CD8-positive, alpha-beta memory T cell (primary cell): ENCODE data around the gene CTLA4. TPM values are rescaled to one million over a fixed set of nuclear protein-coding genes. Genes with fewer than 3 reads are reported as not detected.

Experiments
- CTCF ChIA-PET: fragments of 350-600 bp; sonication (Branson Sonifier 250); formaldehyde crosslinking; loops from one replicate; lab custom pipeline; 2021; ENCODE audit warnings: antibody characterized with exemption; lab: Charles Lee
- POLR2A ChIA-PET: fragments of 350-600 bp; sonication (Branson Sonifier 250); formaldehyde crosslinking; loops from one replicate; lab custom pipeline; 2021; ENCODE audit warnings: antibody characterized with exemption; lab: Charles Lee
- DNase-seq, 5 donors: peaks; one replicate each; pipeline versions ENCODE4 v3.0.0 to v3.0.0-alpha.2; 2020 to 2022; ENCODE audit warnings: mixed read lengths in 1 of 5
- H3K27ac ChIP-seq: one replicate; pipeline ENCODE4 v1.7.0; 2013; ENCODE audit warnings: low read depth, mild to moderate bottlenecking, low read length, moderate library complexity
- H3K27me3 ChIP-seq: 2 replicates; pipeline ENCODE4 v1.7.0; 2013; ENCODE audit warnings: low read length, mild to moderate bottlenecking; ENCODE audit not compliant: insufficient read depth, poor library complexity, severe bottlenecking
- H3K36me3 ChIP-seq: 2 replicates; pipeline ENCODE4 v1.7.0; 2013; ENCODE audit warnings: mild to moderate bottlenecking, low read length, moderate library complexity; ENCODE audit not compliant: insufficient read depth
- H3K4me1 ChIP-seq: 2 replicates; pipeline ENCODE4 v1.7.0; 2013; ENCODE audit warnings: mild to moderate bottlenecking, low read length, moderate library complexity; ENCODE audit not compliant: insufficient read depth
- H3K4me3 ChIP-seq: 2 replicates; pipeline ENCODE4 v1.7.0; 2013; ENCODE audit warnings: mild to moderate bottlenecking, low read length
- H3K9me3 ChIP-seq: 2 replicates; pipeline ENCODE4 v1.7.0; 2013; ENCODE audit warnings: mild to moderate bottlenecking, low read length
- H3K27ac Mint-ChIP-seq, 8 donors: one replicate each; pipeline ENCODE4 v1.8.0; 2020 to 2021; ENCODE audit warnings: mixed read lengths in 8 of 8, mild to moderate bottlenecking in 6 of 8, inconsistent platforms in 3 of 8, moderate library complexity in 3 of 8
- H3K27me3 Mint-ChIP-seq, 2 donors: one replicate each; pipeline ENCODE4 v1.8.0; 2020 to 2021; ENCODE audit warnings: mixed read lengths in 2 of 2, mild to moderate bottlenecking in 1 of 2, moderate library complexity in 1 of 2
- H3K36me3 Mint-ChIP-seq, 3 donors: one replicate each; pipeline ENCODE4 v1.8.0; 2020 to 2021; ENCODE audit warnings: mixed read lengths in 3 of 3, inconsistent platforms in 1 of 3, mild to moderate bottlenecking in 1 of 3
- H3K4me1 Mint-ChIP-seq, 3 donors: one replicate each; pipeline ENCODE4 v1.8.0; 2020 to 2021; ENCODE audit warnings: mixed read lengths in 3 of 3, inconsistent platforms in 1 of 3, mild to moderate bottlenecking in 1 of 3
- H3K4me3 Mint-ChIP-seq, 7 donors: one replicate each; pipeline ENCODE4 v1.8.0; 2020 to 2021; ENCODE audit warnings: mixed read lengths in 7 of 7, mild to moderate bottlenecking in 6 of 7, moderate library complexity in 4 of 7, inconsistent platforms in 2 of 7
- H3K9me3 Mint-ChIP-seq, 5 donors: one replicate each; pipeline ENCODE4 v1.8.0; 2020 to 2022; ENCODE audit warnings: mixed read lengths in 5 of 5, mild to moderate bottlenecking in 3 of 5, moderate library complexity in 2 of 5, inconsistent platforms in 1 of 5
- polyA plus RNA-seq: library from polyadenylated mRNA; unstranded; fragments of 300-500 nt; fragmentation: Illumina TruSeq; gene quantifications from one replicate; pipeline ENCODE4 v1.2.3, GENCODE V29; 2021
- total RNA-seq, 2 experiments: library from RNA; stranded (reverse); gene quantifications; one replicate each; pipeline ENCODE4 v1.2.3, GENCODE V29; 2021

CTLA4 gene
- total and polyA plus RNA-seq, 3 experiments from 2014 or later = 3.5 to 39.0 (median 37.7) TPM

GRCh38 chr2:203893840-203894239, 26.3 kb downstream of the CTLA4 start:
- no peak overlapping the region for H3K27ac ChIP-seq
- no peaks in the 10 kb centered on the region for H3K9me3 ChIP-seq
- Mint-ChIP-seq H3K4me1 (peaks cover 0 to 11% (median 5%) of the 10 kb centered on the region in 3 donors), H3K36me3 (peaks cover 0 to 3% (median 0%) of the 10 kb centered on the region in 3 donors), H3K27ac (no peak overlapping the region), H3K9me3 (no peaks in the 10 kb centered on the region), H3K4me3 (no peak overlapping the region), H3K27me3 (peaks cover 2 to 4% of the 10 kb centered on the region in 2 donors)
- no peaks in the 10 kb centered on the region for H3K36me3 ChIP-seq
- H3K27me3 ChIP-seq = no peaks in the 10 kb centered on the region
- DNase-seq = no peak
- no peak overlapping the region for H3K4me3 ChIP-seq
- no peaks in the 10 kb centered on the region for H3K4me1 ChIP-seq
- CTCF ChIA-PET = no interaction called here
- POLR2A ChIA-PET = no interaction called here

- Mint-ChIP-seq H3K9me3 (no peaks in the 10 kb centered on the region), H3K36me3 (peaks cover 0 to 3% (median 0%) of the 10 kb centered on the region in 3 donors), H3K27me3 (peaks cover 2 to 4% of the 10 kb centered on the region in 2 donors), H3K4me3 (no peak overlapping the region), H3K4me1 (peaks cover 0 to 9% (median 5%) of the 10 kb centered on the region in 3 donors), H3K27ac (no peak overlapping the region)
- H3K27me3 ChIP-seq = no peaks in the 10 kb centered on the region
- H3K27ac ChIP-seq = no peak overlapping the region
- H3K36me3 ChIP-seq = no peaks in the 10 kb centered on the region
- ChIA-PET POLR2A (no interaction called here), CTCF (no interaction called here)
- H3K4me3 ChIP-seq = no peak overlapping the region
- no peak for DNase-seq
- H3K4me1 ChIP-seq = no peaks in the 10 kb centered on the region
- no peaks in the 10 kb centered on the region for H3K9me3 ChIP-seq
Measured at GRCh38 chr2:203894262-203894661, 26.7 kb downstream of the CTLA4 start.

GRCh38 chr2:203897544-203897943, 30.0 kb downstream of the CTLA4 start:
- Histone ChIP-seq H3K4me1 (no peaks in the 10 kb centered on the region), H3K27ac (no peak overlapping the region), H3K4me3 (no peak overlapping the region), H3K9me3 (peaks cover 5% of the 10 kb centered on the region), H3K36me3 (no peaks in the 10 kb centered on the region), H3K27me3 (no peaks in the 10 kb centered on the region)
- H3K27ac Mint-ChIP-seq = no peak overlapping the region
- ChIA-PET CTCF (no interaction called here), POLR2A (no interaction called here)
- peaks cover 4 to 20% (median 6%) of the 10 kb centered on the region in 3 donors for H3K36me3 Mint-ChIP-seq
- H3K27me3 Mint-ChIP-seq = peaks cover 0 to 2% of the 10 kb centered on the region in 2 donors
- peaks cover 15 to 18% (median 17%) of the 10 kb centered on the region in 5 donors for H3K9me3 Mint-ChIP-seq
- DNase-seq = no peak
- peaks cover 0 to 5% (median 0%) of the 10 kb centered on the region in 3 donors for H3K4me1 Mint-ChIP-seq
- no peak overlapping the region for H3K4me3 Mint-ChIP-seq

GRCh38 chr2:203898657-203899056, 31.1 kb downstream of the CTLA4 start:
- Histone ChIP-seq H3K4me3 (no peak overlapping the region), H3K27ac (no peak overlapping the region), H3K27me3 (no peaks in the 10 kb centered on the region), H3K36me3 (no peaks in the 10 kb centered on the region), H3K4me1 (no peaks in the 10 kb centered on the region), H3K9me3 (peaks cover 5% of the 10 kb centered on the region)
- ChIA-PET POLR2A (no interaction called here), CTCF (no interaction called here)
- peaks cover 16 to 24% (median 19%) of the 10 kb centered on the region in 5 donors for H3K9me3 Mint-ChIP-seq
- no peak overlapping the region for H3K4me3 Mint-ChIP-seq
- peaks cover 0 to 2% of the 10 kb centered on the region in 2 donors for H3K27me3 Mint-ChIP-seq
- H3K27ac Mint-ChIP-seq = no peak overlapping the region
- no peak for DNase-seq
- H3K36me3 Mint-ChIP-seq = peaks cover 4 to 21% (median 4%) of the 10 kb centered on the region in 3 donors
- H3K4me1 Mint-ChIP-seq = peaks cover 0 to 5% (median 0%) of the 10 kb centered on the region in 3 donors

- Mint-ChIP-seq H3K27me3 (peaks cover 0 to 5% of the 10 kb centered on the region in 2 donors), H3K9me3 (peaks cover 16 to 26% (median 19%) of the 10 kb centered on the region in 5 donors), H3K36me3 (peaks cover 4 to 25% (median 4%) of the 10 kb centered on the region in 3 donors), H3K27ac (no peak overlapping the region), H3K4me3 (no peak overlapping the region), H3K4me1 (peaks cover 0 to 5% (median 0%) of the 10 kb centered on the region in 3 donors)
- Histone ChIP-seq H3K4me3 (no peak overlapping the region), H3K27ac (no peak overlapping the region), H3K27me3 (no peaks in the 10 kb centered on the region), H3K4me1 (no peaks in the 10 kb centered on the region), H3K36me3 (no peaks in the 10 kb centered on the region), H3K9me3 (peaks cover 5% of the 10 kb centered on the region)
- no peak for DNase-seq
- ChIA-PET CTCF (no interaction called here), POLR2A (interaction anchor here (0.6 kb wide), 1 partner anchor 20 kb away, joined by 5 read pairs; no protein-coding TSS in a partner anchor)
Measured at GRCh38 chr2:203900253-203900652, 32.7 kb downstream of the CTLA4 start.

GRCh38 chr2:203904022-203904421, 36.5 kb downstream of the CTLA4 start:
- ChIA-PET POLR2A (no interaction called here), CTCF (no interaction called here)
- no peak overlapping the region for H3K4me3 ChIP-seq
- H3K4me1 ChIP-seq = no peaks in the 10 kb centered on the region
- DNase-seq = no peak
- H3K9me3 ChIP-seq = peaks cover 5% of the 10 kb centered on the region
- no peaks in the 10 kb centered on the region for H3K27me3 ChIP-seq
- H3K27me3 Mint-ChIP-seq = peaks cover 0 to 4% of the 10 kb centered on the region in 2 donors
- H3K36me3 ChIP-seq = no peaks in the 10 kb centered on the region
- H3K9me3 Mint-ChIP-seq = peaks cover 16 to 26% (median 19%) of the 10 kb centered on the region in 5 donors
- no peak overlapping the region for H3K4me3 Mint-ChIP-seq
- H3K4me1 Mint-ChIP-seq = peaks cover under 1 to 2% (median 1%) of the 10 kb centered on the region in 3 donors
- H3K27ac Mint-ChIP-seq = no peak overlapping the region
- no peak overlapping the region for H3K27ac ChIP-seq
- H3K36me3 Mint-ChIP-seq = peaks cover 4 to 25% (median 4%) of the 10 kb centered on the region in 3 donors

GRCh38 chr2:203905656-203906055, 38.1 kb downstream of the CTLA4 start:
- no peak overlapping the region for H3K4me3 Mint-ChIP-seq
- CTCF ChIA-PET = no interaction called here
- Histone ChIP-seq H3K27me3 (no peaks in the 10 kb centered on the region), H3K4me1 (peaks cover 8% of the 10 kb centered on the region), H3K4me3 (no peak overlapping the region), H3K27ac (no peak overlapping the region), H3K36me3 (no peaks in the 10 kb centered on the region), H3K9me3 (peaks cover 5% of the 10 kb centered on the region)
- peaks cover 0 to 6% of the 10 kb centered on the region in 2 donors for H3K27me3 Mint-ChIP-seq
- no peak for DNase-seq
- peaks cover 6 to 12% (median 11%) of the 10 kb centered on the region in 3 donors for H3K4me1 Mint-ChIP-seq
- peaks cover 12 to 25% (median 17%) of the 10 kb centered on the region in 5 donors for H3K9me3 Mint-ChIP-seq
- no peak overlapping the region for H3K27ac Mint-ChIP-seq
- POLR2A ChIA-PET = no interaction called here
- H3K36me3 Mint-ChIP-seq = peaks cover 4 to 19% (median 4%) of the 10 kb centered on the region in 3 donors

- CTCF ChIA-PET = no interaction called here
- Mint-ChIP-seq H3K4me1 (peaks cover 6 to 12% (median 11%) of the 10 kb centered on the region in 3 donors), H3K36me3 (peaks cover 0 to 4% (median 0%) of the 10 kb centered on the region in 3 donors), H3K27ac (no peak overlapping the region), H3K27me3 (peaks cover 0 to 6% of the 10 kb centered on the region in 2 donors), H3K9me3 (peaks cover 0 to 3% (median 0%) of the 10 kb centered on the region in 5 donors), H3K4me3 (no peak overlapping the region)
- Histone ChIP-seq H3K4me1 (peaks cover 8% of the 10 kb centered on the region), H3K27ac (no peak overlapping the region), H3K36me3 (no peaks in the 10 kb centered on the region), H3K9me3 (no peaks in the 10 kb centered on the region), H3K27me3 (no peaks in the 10 kb centered on the region), H3K4me3 (no peak overlapping the region)
- no peak for DNase-seq
- POLR2A ChIA-PET = no interaction called here
Measured at GRCh38 chr2:203908066-203908796, 40.7 kb downstream of the CTLA4 start.
